ENCODE results near the gene PSMB5. TPM values are rescaled to one million over a fixed set of nuclear protein-coding genes. Genes with fewer than 3 reads are reported as not detected.
A peak's percentile ranks its signal among the peaks of the same experiment; 100 is the strongest.

The PSMB5 gene
- polyA plus RNA-seq, 1 experiment, result 304 TPM

DNA sequence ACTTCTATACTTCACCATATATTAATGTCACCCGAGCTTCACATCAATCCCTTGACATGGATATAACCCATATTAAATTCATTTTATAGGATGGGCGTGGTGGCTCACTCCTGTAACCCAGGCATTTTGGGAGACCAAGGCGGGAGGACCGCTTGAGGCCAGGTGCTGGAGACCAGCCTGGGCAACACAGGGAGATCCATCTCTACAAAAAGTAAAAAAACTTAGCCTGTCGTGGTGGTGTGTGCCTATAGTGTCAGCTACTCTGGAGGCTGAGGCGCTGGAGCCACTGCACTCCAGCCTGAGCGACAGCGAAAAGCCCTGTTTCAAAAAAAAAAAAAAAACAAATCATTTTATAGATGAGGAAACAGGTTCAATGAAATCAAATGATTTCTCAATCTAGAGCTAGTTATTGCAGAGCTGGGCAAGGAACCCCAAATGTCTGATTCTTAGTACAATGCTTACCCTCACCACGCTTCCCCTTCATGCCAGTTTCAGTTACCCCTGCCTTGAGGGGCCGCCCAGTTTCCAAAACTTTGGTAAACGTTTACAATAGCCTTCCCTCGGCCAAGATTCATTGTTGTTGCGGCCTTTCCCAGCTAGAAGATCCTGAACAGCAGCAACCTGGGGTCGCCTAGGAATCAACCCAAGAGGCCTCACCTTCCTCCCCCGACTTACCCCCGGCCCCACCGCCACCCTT lies 751 bp downstream of the PSMB5 start:
- H3K36me3 ChIP-seq (ENCODE audit: control insufficient read depth, insufficient read depth, low read length), result peaks cover 8% of the 10 kb centered on the region
- no peak for DNase-seq (ENCODE audit: low read depth)
- ChIA-PET POLR2A (interaction anchor here (0.6 kb wide), 1 partner anchor 27 kb away, joined by 3 read pairs; no protein-coding TSS in a partner anchor), CTCF (interaction anchor here (1.2 to 2.2 kb wide), 5 partner anchors 12 to 47 kb away, joined by 3 to 12 read pairs (median 5); partner anchors contain the start of gene CDH24)
- H3K4me3 ChIP-seq (ENCODE audit: low read depth, low read length), result peak overlapping the region; percentile 65
- H3K27me3 ChIP-seq (ENCODE audit: control insufficient read depth, insufficient read depth, low read length), result no peaks in the 10 kb centered on the region
- TF ChIP-seq, protein P1, sequence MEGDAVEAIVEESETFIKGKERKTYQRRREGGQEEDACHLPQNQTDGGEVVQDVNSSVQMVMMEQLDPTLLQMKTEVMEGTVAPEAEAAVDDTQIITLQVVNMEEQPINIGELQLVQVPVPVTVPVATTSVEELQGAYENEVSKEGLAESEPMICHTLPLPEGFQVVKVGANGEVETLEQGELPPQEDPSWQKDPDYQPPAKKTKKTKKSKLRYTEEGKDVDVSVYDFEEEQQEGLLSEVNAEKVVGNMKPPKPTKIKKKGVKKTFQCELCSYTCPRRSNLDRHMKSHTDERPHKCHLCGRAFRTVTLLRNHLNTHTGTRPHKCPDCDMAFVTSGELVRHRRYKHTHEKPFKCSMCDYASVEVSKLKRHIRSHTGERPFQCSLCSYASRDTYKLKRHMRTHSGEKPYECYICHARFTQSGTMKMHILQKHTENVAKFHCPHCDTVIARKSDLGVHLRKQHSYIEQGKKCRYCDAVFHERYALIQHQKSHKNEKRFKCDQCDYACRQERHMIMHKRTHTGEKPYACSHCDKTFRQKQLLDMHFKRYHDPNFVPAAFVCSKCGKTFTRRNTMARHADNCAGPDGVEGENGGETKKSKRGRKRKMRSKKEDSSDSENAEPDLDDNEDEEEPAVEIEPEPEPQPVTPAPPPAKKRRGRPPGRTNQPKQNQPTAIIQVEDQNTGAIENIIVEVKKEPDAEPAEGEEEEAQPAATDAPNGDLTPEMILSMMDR (IDR thresholded peaks at IDR 0.05; ENCODE audit: insufficient read depth, low read depth, low read length), result no peak

DNA sequence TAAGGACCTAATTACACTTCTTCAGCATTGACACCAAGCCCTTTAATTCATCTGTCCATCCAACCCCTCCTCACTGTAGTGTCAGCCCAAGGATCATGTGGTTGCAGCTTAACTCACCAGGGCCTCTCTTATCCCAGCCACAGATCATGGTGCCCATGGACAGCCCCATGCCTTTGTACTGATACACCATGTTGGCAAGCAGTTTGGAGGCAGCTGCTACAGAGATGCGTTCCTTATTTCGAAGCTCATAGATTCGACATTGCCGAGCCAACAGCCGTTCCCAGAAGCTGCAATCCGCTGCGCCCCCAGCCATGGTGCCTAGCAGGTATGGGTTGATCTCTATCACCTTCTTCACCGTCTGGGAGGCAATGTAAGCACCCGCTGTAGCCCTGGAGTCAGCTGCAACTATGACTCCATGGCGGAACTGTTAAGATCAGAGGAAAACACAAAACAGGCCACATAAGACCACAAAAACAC lies 1.4 kb downstream of the PSMB5 start:
- H3K27me3 ChIP-seq (ENCODE audit: control insufficient read depth, insufficient read depth, low read length), result no peaks in the 10 kb centered on the region
- DNase-seq (ENCODE audit: low read depth), result no peak
- POLR2A ChIA-PET, result no interaction called here
- no peak overlapping the region for H3K4me3 ChIP-seq (ENCODE audit: low read depth, low read length)
- peaks cover 9% of the 10 kb centered on the region for H3K36me3 ChIP-seq (ENCODE audit: control insufficient read depth, insufficient read depth, low read length)
- TF ChIP-seq, protein P1 (IDR thresholded peaks at IDR 0.05; ENCODE audit: insufficient read depth, low read depth, low read length), result no peak
- CTCF ChIA-PET, result interaction anchor here (0.7 to 2.2 kb wide), 6 partner anchors 11 to 47 kb away, joined by 3 to 12 read pairs (median 5); partner anchors contain the start of gene CDH24

DNA sequence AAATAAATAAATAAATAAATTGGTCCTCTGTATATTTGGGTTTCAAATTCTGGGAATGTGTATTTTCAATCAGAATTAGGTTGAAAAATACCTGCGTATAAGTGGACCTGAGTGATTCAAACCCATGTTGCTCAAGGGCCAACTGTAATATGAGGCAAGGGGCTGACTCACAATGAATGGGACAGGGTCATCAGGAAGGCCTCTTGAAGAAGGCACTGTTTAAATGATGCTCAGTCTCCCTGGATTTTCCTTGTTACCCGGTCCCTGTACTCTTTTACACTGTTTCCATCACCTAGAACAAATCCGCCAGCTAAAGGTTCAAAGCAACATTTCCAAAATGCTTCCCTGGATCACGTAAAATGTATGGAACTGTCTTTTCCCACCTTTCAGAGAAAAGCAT lies 3.8 kb downstream of the PSMB5 start:
- no peak overlapping the region for H3K4me3 ChIP-seq (ENCODE audit: low read depth, low read length)
- TF ChIP-seq, protein P1 (IDR thresholded peaks at IDR 0.05; ENCODE audit: insufficient read depth, low read depth, low read length), result no peak
- no peak for DNase-seq (ENCODE audit: low read depth)
- ChIA-PET POLR2A (no interaction called here), CTCF (interaction anchor here (0.8 to 2.0 kb wide), 3 partner anchors 25 to 38 kb away, joined by 3 to 5 read pairs (median 3); no protein-coding TSS in a partner anchor)
- H3K27me3 ChIP-seq (ENCODE audit: control insufficient read depth, insufficient read depth, low read length), result no peaks in the 10 kb centered on the region
- H3K36me3 ChIP-seq (ENCODE audit: control insufficient read depth, insufficient read depth, low read length), result peaks cover 11% of the 10 kb centered on the region

DNA sequence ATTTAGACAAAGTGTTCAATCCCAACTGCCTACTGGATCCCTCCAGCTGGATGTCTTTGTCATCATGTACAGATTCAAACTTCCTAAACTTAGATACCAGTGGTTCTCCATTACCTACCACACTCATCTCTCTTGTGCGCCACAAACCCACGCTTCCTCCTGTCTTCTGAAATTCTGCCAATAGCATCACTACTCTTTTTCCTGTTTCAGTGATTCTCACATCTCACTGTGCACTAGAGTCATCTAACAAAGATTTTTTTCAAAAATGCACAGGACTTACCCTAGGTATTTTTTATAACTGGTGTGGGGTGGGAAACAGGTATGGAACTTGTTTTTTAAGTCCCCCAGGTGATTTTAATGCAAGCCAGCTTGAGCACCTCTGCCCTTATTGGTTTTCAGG lies 5.9 kb downstream of the PSMB5 start:
- H3K4me3 ChIP-seq (ENCODE audit: low read depth, low read length), result no peak overlapping the region
- DNase-seq (ENCODE audit: low read depth), result no peak
- ChIA-PET POLR2A (no interaction called here), CTCF (interaction anchor here (1.2 to 2.3 kb wide), 4 partner anchors 14 to 42 kb away, joined by 4 to 9 read pairs (median 5); partner anchors contain the start of gene CDH24)
- H3K27me3 ChIP-seq (ENCODE audit: control insufficient read depth, insufficient read depth, low read length), result no peaks in the 10 kb centered on the region
- peaks cover 13% of the 10 kb centered on the region for H3K36me3 ChIP-seq (ENCODE audit: control insufficient read depth, insufficient read depth, low read length)
- TF ChIP-seq, protein P1 (IDR thresholded peaks at IDR 0.05; ENCODE audit: insufficient read depth, low read depth, low read length), result no peak

DNA sequence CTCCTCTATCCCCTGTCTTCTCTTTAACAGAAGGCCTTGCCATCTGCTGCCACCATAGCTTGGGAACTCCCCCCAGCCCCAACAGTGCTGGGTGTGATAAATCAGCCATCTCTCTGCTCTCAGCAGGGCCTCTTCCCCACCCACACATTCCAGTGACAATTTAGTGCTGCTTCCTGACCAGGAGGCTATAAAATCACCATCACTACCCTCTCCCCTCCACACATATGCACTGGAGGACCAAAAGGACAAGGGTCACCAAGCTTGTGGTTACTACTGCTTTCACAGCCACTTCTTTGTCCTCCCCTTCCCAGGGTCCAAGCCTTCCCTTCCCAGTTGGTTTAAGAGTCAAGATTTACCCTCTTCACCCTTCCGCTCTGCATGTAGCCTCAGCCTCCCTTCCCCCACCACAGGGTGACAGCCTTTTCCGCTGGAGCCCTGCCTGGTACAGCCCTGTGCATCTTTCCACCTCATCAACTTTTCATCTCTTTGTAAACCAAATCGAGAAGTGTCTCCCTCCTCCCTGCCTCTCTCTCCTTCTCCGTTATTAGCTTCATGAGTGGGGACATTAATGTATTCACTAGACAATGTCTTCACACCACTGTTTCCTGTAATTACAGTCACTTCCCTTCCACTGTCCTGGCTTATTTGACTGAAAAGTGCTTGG lies 9.4 kb downstream of the PSMB5 start:
- no peak for DNase-seq (ENCODE audit: low read depth)
- peaks cover 5% of the 10 kb centered on the region for H3K36me3 ChIP-seq (ENCODE audit: control insufficient read depth, insufficient read depth, low read length)
- TF ChIP-seq, protein P1 (IDR thresholded peaks at IDR 0.05; ENCODE audit: insufficient read depth, low read depth, low read length), result no peak
- H3K27me3 ChIP-seq (ENCODE audit: control insufficient read depth, insufficient read depth, low read length), result no peaks in the 10 kb centered on the region
- H3K4me3 ChIP-seq (ENCODE audit: low read depth, low read length), result no peak overlapping the region
- CTCF ChIA-PET, result interaction anchor here (1.1 to 4.3 kb wide), 5 partner anchors 10 to 46 kb away, joined by 4 to 19 read pairs (median 6); partner anchors contain the start of gene CDH24
- POLR2A ChIA-PET, result no interaction called here
